Effector memory CD8-positive, alpha-beta T cell (primary cell): ENCODE measurements around the gene KCNN3.

Source experiments
- ATAC-seq: fragments of 150-1000 bp; cut with Tn5 transposase; replicated peaks from 2 replicates; pipeline ENCODE4 v1.10.0; 2021; ENCODE audit warnings: mild to moderate bottlenecking, moderate library complexity
- DNase-seq, 3 experiments: peaks; one replicate each; pipeline ENCODE4 v3.0.0; 2021
- H3K27ac Mint-ChIP-seq, 2 donors: one replicate each; pipeline ENCODE4 v1.8.0; 2022; ENCODE audit warnings: mild to moderate bottlenecking in 2 of 2, mixed read lengths in 2 of 2, moderate library complexity in 2 of 2
- H3K27me3 Mint-ChIP-seq, 2 donors: one replicate each; pipeline ENCODE4 v1.8.0; 2022; ENCODE audit warnings: mixed read lengths in 2 of 2
- H3K36me3 Mint-ChIP-seq: one replicate; pipeline ENCODE4 v1.8.0; 2022; ENCODE audit warnings: mild to moderate bottlenecking, moderate library complexity, mixed read lengths; ENCODE audit not compliant: insufficient read depth
- H3K4me1 Mint-ChIP-seq, 2 donors: one replicate each; pipeline ENCODE4 v1.8.0; 2022; ENCODE audit warnings: low read depth in 2 of 2, mixed read lengths in 2 of 2
- H3K4me3 Mint-ChIP-seq, 2 donors: one replicate each; pipeline ENCODE4 v1.8.0; 2022; ENCODE audit warnings: mild to moderate bottlenecking in 2 of 2, mixed read lengths in 2 of 2, moderate library complexity in 2 of 2
- H3K9me3 Mint-ChIP-seq, 2 donors: one replicate each; pipeline ENCODE4 v1.8.0; 2022; ENCODE audit warnings: mixed read lengths in 2 of 2

KCNN3 gene

GRCh38 chr1:154806333-154806732 is 63.7 kb downstream of the KCNN3 start:
- DNase-seq (no peak), ATAC-seq (no peak)
- Mint-ChIP-seq H3K27me3 (peaks cover 55 to 64% of the 10 kb centered on the region in 2 donors), H3K36me3 (peaks cover 5% of the 10 kb centered on the region), H3K27ac (no peak overlapping the region), H3K9me3 (no peaks in the 10 kb centered on the region), H3K4me3 (no peak overlapping the region), H3K4me1 (peaks cover 6 to 7% of the 10 kb centered on the region in 2 donors)

GRCh38 chr1:154802982-154803920 is 66.8 kb downstream of the KCNN3 start:
- Mint-ChIP-seq H3K9me3 (no peaks in the 10 kb centered on the region), H3K27ac (no peak overlapping the region), H3K4me3 (no peak overlapping the region), H3K27me3 (peaks cover 58 to 67% of the 10 kb centered on the region in 2 donors), H3K4me1 (peaks cover 0 to 2% of the 10 kb centered on the region in 2 donors), H3K36me3 (no peaks in the 10 kb centered on the region)
- DNase-seq (no peak), ATAC-seq (no peak)

DNA sequence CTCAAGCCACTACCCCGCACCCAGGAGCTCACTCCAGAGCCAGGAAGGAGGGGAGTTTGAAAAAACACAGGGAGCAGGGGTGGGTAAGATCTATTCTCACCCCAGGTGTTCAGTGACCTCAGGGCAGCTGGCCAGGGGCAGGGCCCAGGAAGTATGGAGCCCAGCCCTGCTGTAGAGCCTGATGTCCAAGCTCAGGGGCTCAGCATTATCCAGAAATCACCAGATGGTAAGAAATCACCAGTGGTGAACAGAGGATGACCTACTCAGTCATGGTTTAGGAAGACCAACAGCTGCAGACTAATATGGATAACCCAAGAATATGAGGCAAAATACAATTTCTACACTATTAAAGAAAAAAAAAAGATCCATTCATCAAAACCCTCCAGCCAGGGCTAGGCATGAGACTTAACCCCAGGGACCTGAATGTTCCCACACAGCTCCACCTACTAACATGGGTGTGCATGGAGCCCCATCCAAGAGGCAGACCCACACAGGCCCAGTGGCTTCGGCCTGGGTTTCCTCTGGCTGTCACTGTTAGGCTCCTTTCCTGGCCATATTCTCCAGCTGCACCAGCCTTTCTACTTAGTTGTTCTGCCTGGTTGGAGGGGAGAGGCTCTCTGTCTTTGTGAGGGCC is 67.6 kb downstream of the KCNN3 start:
- peaks cover 51 to 59% of the 10 kb centered on the region in 2 donors for H3K27me3 Mint-ChIP-seq
- H3K27ac Mint-ChIP-seq, result no peak overlapping the region
- H3K9me3 Mint-ChIP-seq, result no peaks in the 10 kb centered on the region
- no peak overlapping the region for H3K4me3 Mint-ChIP-seq
- ATAC-seq, result no peak
- H3K36me3 Mint-ChIP-seq, result no peaks in the 10 kb centered on the region
- DNase-seq, result no peak
- peaks cover 0 to 2% of the 10 kb centered on the region in 2 donors for H3K4me1 Mint-ChIP-seq

DNA sequence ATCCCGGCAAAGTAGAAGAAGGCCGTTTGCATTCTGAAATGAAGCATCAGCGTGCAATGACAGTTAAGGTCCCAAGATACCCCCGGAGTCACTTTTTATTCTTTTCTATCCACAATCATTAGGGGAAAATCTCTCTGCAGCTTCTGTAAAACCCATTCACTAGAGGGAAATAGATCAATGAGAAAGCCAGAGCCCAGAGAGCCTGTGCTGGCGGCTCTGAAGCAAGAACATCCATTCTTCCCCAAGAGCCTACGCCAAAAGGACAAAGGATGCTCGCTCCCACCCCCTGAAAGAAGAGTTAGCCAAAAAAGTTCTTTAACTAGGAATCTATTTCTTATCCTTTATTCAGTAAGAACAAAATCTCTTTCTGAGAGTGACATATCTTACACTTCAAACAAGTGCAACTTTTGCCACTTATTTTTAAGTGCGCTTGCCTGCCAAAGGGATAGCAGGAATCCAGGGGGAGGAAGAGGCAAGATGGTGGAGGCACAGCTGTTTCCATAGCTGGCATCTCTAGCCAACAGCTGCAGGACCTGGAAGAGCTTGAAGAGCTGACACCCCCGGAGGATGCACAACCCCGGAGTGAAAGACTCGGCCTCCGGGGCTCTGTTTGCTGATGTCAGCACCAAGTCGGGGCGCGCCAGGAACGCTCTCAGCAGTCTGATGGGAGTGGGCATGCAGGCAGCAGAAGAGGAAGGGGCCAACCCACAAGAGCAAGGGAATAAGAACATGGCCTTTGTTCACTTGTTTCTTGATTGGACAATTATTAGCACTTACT is 68.7 kb downstream of the KCNN3 start:
- H3K27ac Mint-ChIP-seq, result no peak overlapping the region
- peaks cover 42 to 49% of the 10 kb centered on the region in 2 donors for H3K27me3 Mint-ChIP-seq
- no peaks in the 10 kb centered on the region for H3K36me3 Mint-ChIP-seq
- H3K9me3 Mint-ChIP-seq, result no peaks in the 10 kb centered on the region
- ATAC-seq, result no peak
- no peak for DNase-seq
- no peaks in the 10 kb centered on the region for H3K4me1 Mint-ChIP-seq
- H3K4me3 Mint-ChIP-seq, result no peak overlapping the region

- peaks cover 0 to 2% of the 10 kb centered on the region in 2 donors for H3K4me1 Mint-ChIP-seq
- peaks cover 3% of the 10 kb centered on the region for H3K36me3 Mint-ChIP-seq
- H3K27ac Mint-ChIP-seq, result no peak overlapping the region
- no peak overlapping the region for H3K4me3 Mint-ChIP-seq
- H3K27me3 Mint-ChIP-seq, result peaks cover 24 to 48% of the 10 kb centered on the region in 2 donors
- ATAC-seq (no peak), DNase-seq (no peak)
- H3K9me3 Mint-ChIP-seq, result no peaks in the 10 kb centered on the region
Observed at GRCh38 chr1:154799188-154799587, 70.9 kb downstream of the KCNN3 start.

DNA sequence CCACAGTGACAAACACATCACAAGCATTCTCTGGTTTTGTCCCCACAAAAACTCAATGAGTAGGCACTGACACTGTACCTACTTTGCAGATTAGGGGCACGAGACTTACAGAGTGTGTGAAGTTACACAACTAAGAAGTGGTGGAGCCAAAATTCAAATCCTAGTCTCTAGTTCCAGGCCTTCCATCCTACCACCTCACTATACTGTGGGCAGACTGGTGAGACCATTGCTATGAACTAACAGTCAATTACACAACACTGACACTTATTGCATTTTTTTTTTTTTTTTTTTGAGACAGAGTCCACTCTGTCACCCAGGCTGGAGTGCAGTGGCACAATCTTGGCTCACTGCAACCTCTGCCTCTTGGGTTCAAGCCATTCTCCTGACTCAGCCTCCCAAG is 71.4 kb downstream of the KCNN3 start:
- ATAC-seq (no peak), DNase-seq (no peak)
- Mint-ChIP-seq H3K27ac (no peak overlapping the region), H3K36me3 (peaks cover 3% of the 10 kb centered on the region), H3K9me3 (no peaks in the 10 kb centered on the region), H3K4me3 (no peak overlapping the region), H3K27me3 (peaks cover 18 to 44% of the 10 kb centered on the region in 2 donors), H3K4me1 (peaks cover 0 to 4% of the 10 kb centered on the region in 2 donors)

DNA sequence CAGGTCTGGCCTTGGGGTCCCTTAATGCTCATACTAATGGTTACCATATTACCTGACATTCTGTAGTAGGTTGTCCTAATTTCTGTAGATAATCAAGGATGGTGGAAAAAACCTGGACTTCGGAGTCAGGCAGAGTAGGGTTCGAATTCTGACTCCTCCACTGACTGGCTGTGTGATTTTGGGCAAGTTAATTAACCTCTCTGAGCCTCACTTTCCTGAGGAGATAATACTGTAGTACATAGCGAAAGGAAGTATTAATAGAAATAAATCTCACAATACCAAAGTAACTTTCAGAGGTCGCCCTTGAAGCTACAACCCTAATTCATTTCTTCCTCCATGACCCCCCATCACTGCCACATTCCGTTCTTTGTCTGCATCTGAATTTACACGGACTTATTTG is 72.9 kb downstream of the KCNN3 start:
- peaks cover 3% of the 10 kb centered on the region for H3K36me3 Mint-ChIP-seq
- no peak for DNase-seq

DNA sequence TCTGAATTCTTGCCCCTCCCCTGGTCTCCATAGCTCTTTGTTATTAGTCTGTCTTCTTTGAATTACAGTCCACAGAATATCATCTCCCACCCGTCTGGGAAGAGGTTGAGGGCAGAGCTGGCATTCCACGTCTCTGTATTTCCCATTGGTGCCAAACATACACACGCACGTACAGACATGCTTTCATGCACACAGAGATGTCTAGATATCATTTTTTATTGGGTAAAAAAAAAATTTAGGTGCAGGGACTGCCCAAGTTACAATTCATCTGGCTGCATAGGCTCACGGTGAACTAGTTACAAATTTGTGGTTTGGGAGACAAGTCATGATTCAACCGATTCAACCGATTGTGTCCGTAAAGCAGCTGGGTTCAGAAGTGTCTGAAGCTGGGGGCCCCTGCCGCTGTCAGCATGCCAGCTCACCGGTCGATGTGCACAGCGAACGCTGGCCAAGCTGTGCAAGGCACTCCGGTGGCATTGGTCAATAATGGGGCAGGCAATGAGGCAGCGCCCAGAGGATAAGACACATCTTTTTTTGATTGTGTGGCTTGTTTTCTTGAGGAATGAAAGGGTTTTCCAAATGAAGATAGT is 73.7 kb downstream of the KCNN3 start:
- Mint-ChIP-seq H3K27me3 (peaks cover 8 to 33% of the 10 kb centered on the region in 2 donors), H3K9me3 (no peaks in the 10 kb centered on the region), H3K27ac (no peak overlapping the region), H3K4me1 (peaks cover 14 to 16% of the 10 kb centered on the region in 2 donors), H3K36me3 (peaks cover 3% of the 10 kb centered on the region), H3K4me3 (no peak overlapping the region)
- DNase-seq, result no peak
- ATAC-seq, result no peak

More for the DNA sequence above, 72.9 kb downstream of the KCNN3 start:
- Mint-ChIP-seq H3K9me3 (no peaks in the 10 kb centered on the region), H3K4me3 (no peak overlapping the region), H3K27me3 (peaks cover 16 to 38% of the 10 kb centered on the region in 2 donors), H3K27ac (no peak overlapping the region), H3K4me1 (peaks cover 7 to 8% of the 10 kb centered on the region in 2 donors)
- ATAC-seq, result no peak

DNA sequence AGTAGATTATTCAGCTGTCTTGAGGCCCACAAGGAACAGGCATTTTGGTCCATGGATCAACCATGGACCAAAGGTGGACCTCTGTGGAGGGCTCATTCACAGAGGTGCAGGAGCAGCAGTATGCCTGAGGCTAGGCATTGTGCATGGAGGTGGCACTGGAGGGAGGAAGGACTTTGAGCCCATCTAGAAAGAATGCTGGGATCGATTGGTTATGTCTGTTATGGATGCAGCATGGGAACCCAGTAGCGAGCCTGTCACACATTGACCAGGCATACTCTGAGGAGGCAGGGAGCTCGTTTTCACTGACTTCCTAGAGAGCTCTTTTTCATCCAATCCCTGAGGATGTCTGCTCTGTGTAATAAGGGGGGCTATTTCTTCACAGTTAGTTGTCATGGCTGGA is 75.5 kb downstream of the KCNN3 start:
- no peaks in the 10 kb centered on the region for H3K9me3 Mint-ChIP-seq
- no peak for DNase-seq
- H3K36me3 Mint-ChIP-seq, result peaks cover 10% of the 10 kb centered on the region
- H3K4me3 Mint-ChIP-seq, result no peak overlapping the region
- H3K27ac Mint-ChIP-seq, result no peak overlapping the region
- no peak for ATAC-seq
- H3K27me3 Mint-ChIP-seq, result peaks cover 0 to 20% of the 10 kb centered on the region in 2 donors
- H3K4me1 Mint-ChIP-seq, result peaks cover 22 to 27% of the 10 kb centered on the region in 2 donors

GRCh38 chr1:154793685-154794084 is 76.4 kb downstream of the KCNN3 start:
- no peak overlapping the region for H3K27ac Mint-ChIP-seq
- H3K4me3 Mint-ChIP-seq, result no peak overlapping the region
- peaks cover 22 to 27% of the 10 kb centered on the region in 2 donors for H3K4me1 Mint-ChIP-seq
- H3K9me3 Mint-ChIP-seq, result no peaks in the 10 kb centered on the region
- no peak for ATAC-seq
- H3K27me3 Mint-ChIP-seq, result peaks cover 0 to 20% of the 10 kb centered on the region in 2 donors
- DNase-seq, result no peak
- peaks cover 10% of the 10 kb centered on the region for H3K36me3 Mint-ChIP-seq

DNA sequence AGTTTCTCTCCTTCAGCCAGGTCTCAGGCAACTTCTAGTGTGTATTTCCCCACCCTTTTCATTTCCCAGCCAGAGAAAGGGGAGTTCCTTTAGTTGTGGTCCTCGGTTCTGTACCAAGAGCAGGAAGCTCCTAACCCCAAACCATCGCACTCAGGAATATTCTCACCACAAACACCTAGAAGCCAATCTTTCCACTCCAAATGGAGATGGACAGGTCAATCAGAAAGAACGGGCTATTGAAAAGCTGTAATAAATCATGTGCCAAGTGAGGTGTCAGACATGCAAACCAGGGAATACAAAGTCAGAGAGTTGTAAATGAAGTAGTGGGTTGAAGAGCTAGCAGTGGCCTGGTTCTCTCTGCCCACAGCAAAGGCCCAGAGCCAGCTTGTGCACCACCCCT is 77.2 kb downstream of the KCNN3 start:
- Mint-ChIP-seq H3K27me3 (peaks cover 0 to 20% of the 10 kb centered on the region in 2 donors), H3K4me3 (no peak overlapping the region), H3K9me3 (no peaks in the 10 kb centered on the region), H3K4me1 (peaks cover 22 to 27% of the 10 kb centered on the region in 2 donors), H3K36me3 (peaks cover 10% of the 10 kb centered on the region), H3K27ac (peak overlapping the region in 1 of 2 donors; percentile 20)
- DNase-seq (no peak), ATAC-seq (no peak)

- Mint-ChIP-seq H3K9me3 (no peaks in the 10 kb centered on the region), H3K36me3 (peaks cover 10% of the 10 kb centered on the region), H3K4me1 (peaks cover 22 to 27% of the 10 kb centered on the region in 2 donors), H3K27ac (peak overlapping the region; percentile 23 to 46), H3K27me3 (peaks cover 0 to 20% of the 10 kb centered on the region in 2 donors), H3K4me3 (peak overlapping the region; percentile 62 to 68)
- peak; percentile 77 to 78 (median 77) for DNase-seq
- ATAC-seq, result peak; percentile 95
Observed at GRCh38 chr1:154791292-154792166, 78.6 kb downstream of the KCNN3 start.
